HepG2 (cell line): ENCODE measurements around the gene MEF2A.

Experiments used
- ARID2 ChIP-seq: sonication (generic); formaldehyde crosslinking; IDR thresholded peaks from 2 replicates; pipeline ENCODE4 v1.8.1; 2022; ENCODE audit warnings: mild to moderate bottlenecking, missing genetic modification reagents, borderline replicate concordance
- FOSL2 ChIP-seq: sonication (generic); formaldehyde crosslinking; IDR thresholded peaks from 2 replicates; pipeline ENCODE4 v1.4.0; 2020; ENCODE audit warnings: missing genetic modification reagents
- GLI4 ChIP-seq: sonication (generic); formaldehyde crosslinking; IDR thresholded peaks from 2 replicates; pipeline ENCODE4 v1.5.1; 2020; ENCODE audit warnings: missing genetic modification reagents, mild to moderate bottlenecking, moderate library complexity, borderline replicate concordance
- HDAC2 ChIP-seq: sonication (generic); formaldehyde crosslinking; IDR thresholded peaks from 2 replicates; pipeline ENCODE4 v1.4.0; 2020; ENCODE audit warnings: missing genetic modification reagents
- POLR2A ChIP-seq, 2 experiments: IDR thresholded peaks; 2 replicates each; pipeline ENCODE4 v1.6.1; 2011; ENCODE audit warnings: low read depth in 2 of 2, low read length in 2 of 2, mild to moderate bottlenecking in 1 of 2, moderate library complexity in 1 of 2; ENCODE audit not compliant: insufficient read depth in 1 of 2
- SMC3 ChIP-seq: IDR thresholded peaks from 2 replicates; pipeline ENCODE4 v1.6.1; 2011; ENCODE audit warnings: low read length, improper control_type of control experiment
- SP1 ChIP-seq, 2 experiments: fragments of 450-650 bp in 1 of 2; sonication (generic) in 1 of 2; formaldehyde crosslinking in 1 of 2; IDR thresholded peaks; 2 replicates each; pipeline versions ENCODE4 v1.4.0 to v1.6.1; 2016 to 2020; ENCODE audit warnings: missing genetic modification reagents in 1 of 2
- ZBTB21 ChIP-seq: sonication (generic); formaldehyde crosslinking; IDR thresholded peaks from 2 replicates; pipeline ENCODE4 v1.4.0; 2020; ENCODE audit warnings: missing genetic modification reagents
- ZFP36L2 ChIP-seq: sonication (generic); formaldehyde crosslinking; IDR thresholded peaks from 2 replicates; pipeline ENCODE4 v1.4.0; 2020; ENCODE audit warnings: missing genetic modification reagents
- ZKSCAN1 ChIP-seq: fragments of 150-350 bp; IDR thresholded peaks from 2 replicates; pipeline ENCODE4 v1.6.1; 2014; ENCODE audit warnings: low read length
- ZNF18 ChIP-seq: sonication (generic); formaldehyde crosslinking; IDR thresholded peaks from 2 replicates; pipeline ENCODE4 v1.8.0; 2022; ENCODE audit warnings: mild to moderate bottlenecking, missing genetic modification reagents; ENCODE audit not compliant: insufficient replicate concordance
- ZNF337 ChIP-seq: sonication (generic); formaldehyde crosslinking; IDR thresholded peaks from 2 replicates; pipeline ENCODE4 v1.5.1; 2020; ENCODE audit warnings: missing genetic modification reagents, low read depth, mild to moderate bottlenecking, borderline replicate concordance
- TF ChIP-seq, protein P1 (sequence below): sonication (generic); formaldehyde crosslinking; IDR thresholded peaks from 2 replicates; pipeline ENCODE4 v1.4.0; 2020; ENCODE audit warnings: missing genetic modification reagents, borderline replicate concordance

- TF ChIP-seq SP1 (IDR thresholded peaks at IDR 0.05): no peak
- no peak for TF ChIP-seq SP1 (CRISPR knock-in tag; IDR thresholded peaks at IDR 0.05)
- TF ChIP-seq POLR2A (IDR thresholded peaks at IDR 0.05; ENCODE audit: insufficient read depth in 1 of 2, low read depth in 2 of 2, low read length in 2 of 2): no peak
- no peak for TF ChIP-seq ZKSCAN1
- TF ChIP-seq ZNF18 (CRISPR knock-in tag): no peak
- TF ChIP-seq HDAC2 (CRISPR knock-in tag): no peak
- TF ChIP-seq SMC3: no peak
- TF ChIP-seq ZFP36L2 (CRISPR knock-in tag): no peak
- TF ChIP-seq ARID2: no peak
- TF ChIP-seq FOSL2 (CRISPR knock-in tag): no peak
- TF ChIP-seq GLI4 (CRISPR knock-in tag): no peak
- TF ChIP-seq, protein P1, sequence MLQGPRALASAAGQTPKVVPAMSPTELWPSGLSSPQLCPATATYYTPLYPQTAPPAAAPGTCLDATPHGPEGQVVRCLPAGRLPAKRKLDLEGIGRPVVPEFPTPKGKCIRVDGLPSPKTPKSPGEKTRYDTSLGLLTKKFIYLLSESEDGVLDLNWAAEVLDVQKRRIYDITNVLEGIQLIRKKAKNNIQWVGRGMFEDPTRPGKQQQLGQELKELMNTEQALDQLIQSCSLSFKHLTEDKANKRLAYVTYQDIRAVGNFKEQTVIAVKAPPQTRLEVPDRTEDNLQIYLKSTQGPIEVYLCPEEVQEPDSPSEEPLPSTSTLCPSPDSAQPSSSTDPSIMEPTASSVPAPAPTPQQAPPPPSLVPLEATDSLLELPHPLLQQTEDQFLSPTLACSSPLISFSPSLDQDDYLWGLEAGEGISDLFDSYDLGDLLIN (CRISPR knock-in tag): no peak
- TF ChIP-seq ZNF337 (CRISPR knock-in tag): no peak
- TF ChIP-seq ZBTB21 (CRISPR knock-in tag): no peak
Observed at GRCh38 chr15:99631255-99631654, 65.5 kb downstream of the MEF2A start.
